Measurements from ENCODE around the gene LRRC8D. TPM values are rescaled to one million over a fixed set of nuclear protein-coding genes. Genes with fewer than 3 reads are reported as not detected.

Gene LRRC8D
- total RNA-seq, 4 donors from 2014 or later: 28.9 to 113 (median 58.8) TPM

- Histone ChIP-seq H3K27me3 (no peaks in the 10 kb centered on the region), H3K4me3 (no peak overlapping the region), H3K4me1 (no peaks in the 10 kb centered on the region), H3K36me3 (peaks cover 0 to 10% (median 0%) of the 10 kb centered on the region in 3 donors), H3K9me3 (no peaks in the 10 kb centered on the region), H3K27ac (no peak overlapping the region)
- DNase-seq: no peak
- TF ChIP-seq CTCF (IDR thresholded peaks at IDR 0.05): no peak
- no peak for TF ChIP-seq POLR2A (IDR thresholded peaks at IDR 0.05)
Measured at GRCh38 chr1:89872567-89872966, 51.7 kb downstream of the LRRC8D start.

DNA sequence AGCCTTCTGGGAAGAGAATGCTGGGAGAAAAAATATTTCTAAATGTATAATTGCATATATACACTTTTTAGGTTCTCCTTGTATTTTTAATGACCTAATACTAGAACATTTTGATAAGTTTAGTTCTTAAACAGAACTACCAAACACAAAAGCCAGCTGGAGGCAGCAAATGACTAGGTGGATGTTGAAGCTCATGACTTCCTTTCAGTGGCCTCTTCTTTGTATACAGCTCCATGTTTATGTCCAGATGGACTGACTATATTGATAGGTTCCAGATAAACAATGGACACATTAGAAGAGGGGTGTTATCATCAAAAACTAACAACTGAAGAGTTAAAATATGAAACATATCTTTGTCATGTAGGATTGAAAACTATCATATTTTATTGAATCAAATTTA lies 52.5 kb downstream of the LRRC8D start:
- Histone ChIP-seq H3K4me1 (no peaks in the 10 kb centered on the region), H3K4me3 (no peak overlapping the region), H3K9me3 (no peaks in the 10 kb centered on the region), H3K27ac (no peak overlapping the region), H3K27me3 (no peaks in the 10 kb centered on the region), H3K36me3 (peaks cover 0 to 10% (median 0%) of the 10 kb centered on the region in 3 donors)
- no peak for TF ChIP-seq CTCF (IDR thresholded peaks at IDR 0.05)
- TF ChIP-seq POLR2A (IDR thresholded peaks at IDR 0.05): no peak
- no peak for DNase-seq

GRCh38 chr1:89873770-89874169 lies 52.9 kb downstream of the LRRC8D start:
- no peaks in the 10 kb centered on the region for H3K27me3 ChIP-seq
- no peak for TF ChIP-seq CTCF (IDR thresholded peaks at IDR 0.05)
- TF ChIP-seq POLR2A (IDR thresholded peaks at IDR 0.05): no peak
- no peaks in the 10 kb centered on the region for H3K9me3 ChIP-seq
- no peak overlapping the region for H3K4me3 ChIP-seq
- H3K4me1 ChIP-seq: no peaks in the 10 kb centered on the region
- H3K27ac ChIP-seq: no peak overlapping the region
- no peak for DNase-seq
- peaks cover 0 to 9% (median 0%) of the 10 kb centered on the region in 3 donors for H3K36me3 ChIP-seq

- no peaks in the 10 kb centered on the region for H3K4me1 ChIP-seq
- TF ChIP-seq CTCF (IDR thresholded peaks at IDR 0.05) (no peak), POLR2A (IDR thresholded peaks at IDR 0.05) (no peak)
- DNase-seq: no peak
- no peak overlapping the region for H3K4me3 ChIP-seq
- no peaks in the 10 kb centered on the region for H3K36me3 ChIP-seq
- H3K27me3 ChIP-seq: no peaks in the 10 kb centered on the region
- no peaks in the 10 kb centered on the region for H3K9me3 ChIP-seq
- H3K27ac ChIP-seq: no peak overlapping the region
Measured at GRCh38 chr1:89876463-89876862, 55.6 kb downstream of the LRRC8D start.

DNA sequence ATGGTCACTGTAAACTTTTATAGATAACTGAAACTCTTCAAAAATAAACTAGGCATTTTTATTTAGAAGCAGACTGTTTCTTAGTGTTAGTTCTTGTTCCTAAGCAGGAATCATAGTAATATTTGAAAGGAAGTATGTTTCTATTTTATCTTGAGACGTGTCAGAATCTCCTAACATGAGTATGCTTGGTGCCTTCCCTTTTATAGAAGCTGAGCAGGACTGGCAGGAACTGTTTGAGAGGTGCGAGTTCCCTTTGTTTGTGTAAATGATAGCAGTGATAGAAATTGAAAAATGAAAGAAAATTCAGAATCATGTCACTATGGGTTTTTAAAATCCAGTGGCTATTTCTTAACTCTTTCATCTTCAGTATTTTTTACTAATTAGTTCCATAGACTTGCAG lies 56.9 kb downstream of the LRRC8D start:
- DNase-seq: no peak
- H3K27me3 ChIP-seq: no peaks in the 10 kb centered on the region
- H3K4me3 ChIP-seq: no peak overlapping the region
- H3K9me3 ChIP-seq: no peaks in the 10 kb centered on the region
- no peak overlapping the region for H3K27ac ChIP-seq
- no peak for TF ChIP-seq CTCF (IDR thresholded peaks at IDR 0.05)
- no peak for TF ChIP-seq POLR2A (IDR thresholded peaks at IDR 0.05)
- H3K36me3 ChIP-seq: no peaks in the 10 kb centered on the region
- no peaks in the 10 kb centered on the region for H3K4me1 ChIP-seq

DNA sequence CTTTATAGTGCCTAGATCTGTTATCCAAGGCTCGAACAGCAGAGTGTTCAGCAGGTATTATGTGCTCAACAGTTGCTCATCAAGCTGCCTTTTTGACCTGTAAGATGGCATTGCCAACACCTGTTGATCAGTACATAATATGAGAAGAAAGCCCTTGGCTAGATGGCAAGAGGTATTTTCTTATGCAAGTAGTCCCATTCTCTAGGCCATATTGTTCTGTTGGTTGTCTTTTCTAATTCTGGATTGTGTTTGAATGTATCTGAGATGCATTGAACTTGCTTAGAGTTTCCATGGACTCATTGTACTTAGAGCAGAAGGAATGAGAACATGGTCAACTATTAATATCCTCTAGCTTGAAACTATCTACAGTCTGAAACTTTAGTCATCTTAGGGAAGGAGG lies 57.4 kb downstream of the LRRC8D start:
- no peaks in the 10 kb centered on the region for H3K36me3 ChIP-seq
- H3K27me3 ChIP-seq: no peaks in the 10 kb centered on the region
- H3K4me3 ChIP-seq: no peak overlapping the region
- TF ChIP-seq POLR2A (IDR thresholded peaks at IDR 0.05) (no peak), CTCF (IDR thresholded peaks at IDR 0.05) (no peak)
- no peak overlapping the region for H3K27ac ChIP-seq
- no peak for DNase-seq
- no peaks in the 10 kb centered on the region for H3K4me1 ChIP-seq
- H3K9me3 ChIP-seq: no peaks in the 10 kb centered on the region
